BLaER1 treated with 17β-estradiol and CSF1 and Interleukin-3, amounts not matched to agents 10 nM and 100 nM (cell line): Measurements from ENCODE around the gene CLEC4F.
A peak's percentile ranks its signal among the peaks of the same experiment; 100 is the strongest.

Experiments
- H3K27ac ChIP-seq, 11 experiments: shearing (Covaris generic); formaldehyde crosslinking; 2 replicates each; pipeline ENCODE4 v1.8.1; 2022
- H3K27me3 ChIP-seq, 11 experiments: shearing (Covaris generic); formaldehyde crosslinking; 2 replicates each; pipeline ENCODE4 v1.8.1; 2022
- H3K36me3 ChIP-seq, 11 experiments: shearing (Covaris generic); formaldehyde crosslinking; 2 replicates each; pipeline ENCODE4 v1.8.1; 2022
- H3K4me1 ChIP-seq, 10 experiments: shearing (Covaris generic); formaldehyde crosslinking; 2 replicates each; pipeline ENCODE4 v1.8.1; 2022
- H3K4me2 ChIP-seq, 11 experiments: shearing (Covaris generic); formaldehyde crosslinking; 2 replicates each; pipeline ENCODE4 v1.8.1; 2022
- H3K4me3 ChIP-seq, 10 experiments: shearing (Covaris generic); formaldehyde crosslinking; 2 replicates each; pipeline ENCODE4 v1.8.1; 2022
- H3K9ac ChIP-seq, 11 experiments: shearing (Covaris generic); formaldehyde crosslinking; 2 replicates each; pipeline ENCODE4 v1.8.1; 2022
- H3K9me3 ChIP-seq, 11 experiments: shearing (Covaris generic); formaldehyde crosslinking; replicated peaks in 1 of 11; 2 replicates each; pipeline ENCODE4 v1.8.1; 2022
- H4K20me1 ChIP-seq, 11 experiments: shearing (Covaris generic); formaldehyde crosslinking; 2 replicates each; pipeline ENCODE4 v1.8.1; 2022
- Cebpa-rat ChIP-seq, 11 experiments: shearing (Covaris generic); IDR thresholded peaks; 2 replicates each; pipeline ENCODE4 v1.8.1; 2022

CLEC4F gene

GRCh38 chr2:70768590-70769085, 51.8 kb downstream of the CLEC4F start:
- TF ChIP-seq Cebpa-rat (IDR thresholded peaks at IDR 0.05) = no peak
- H3K4me2 ChIP-seq = peak overlapping the region; percentile 30 to 67 (median 55); a peak in 21 of 22 replicates
- peaks cover 9 to 31% (median 17%) of the 10 kb centered on the region in 10 experiments for H3K4me1 ChIP-seq
- H4K20me1 ChIP-seq = peaks cover 0 to 12% (median 0%) of the 10 kb centered on the region in 11 experiments; a peak in 3 of 22 replicates
- H3K9me3 ChIP-seq = peaks cover 7 to 12% (median 10%) of the 10 kb centered on the region in 11 experiments; a peak in 21 of 22 replicates
- peak overlapping the region in 6 of 10 experiments; percentile 17 to 90 (median 46); a peak in 9 of 20 replicates for H3K4me3 ChIP-seq
- peak overlapping the region in 3 of 11 experiments; percentile 7 to 47 (median 36); a peak in 4 of 22 replicates for H3K27ac ChIP-seq
- H3K36me3 ChIP-seq = peaks cover 0 to 11% (median 0%) of the 10 kb centered on the region in 11 experiments; a peak in 1 of 22 replicates
- peak overlapping the region in 9 of 11 experiments; percentile 0 to 92 (median 43); a peak in 13 of 22 replicates for H3K9ac ChIP-seq
- no peaks in the 10 kb centered on the region for H3K27me3 ChIP-seq

DNA sequence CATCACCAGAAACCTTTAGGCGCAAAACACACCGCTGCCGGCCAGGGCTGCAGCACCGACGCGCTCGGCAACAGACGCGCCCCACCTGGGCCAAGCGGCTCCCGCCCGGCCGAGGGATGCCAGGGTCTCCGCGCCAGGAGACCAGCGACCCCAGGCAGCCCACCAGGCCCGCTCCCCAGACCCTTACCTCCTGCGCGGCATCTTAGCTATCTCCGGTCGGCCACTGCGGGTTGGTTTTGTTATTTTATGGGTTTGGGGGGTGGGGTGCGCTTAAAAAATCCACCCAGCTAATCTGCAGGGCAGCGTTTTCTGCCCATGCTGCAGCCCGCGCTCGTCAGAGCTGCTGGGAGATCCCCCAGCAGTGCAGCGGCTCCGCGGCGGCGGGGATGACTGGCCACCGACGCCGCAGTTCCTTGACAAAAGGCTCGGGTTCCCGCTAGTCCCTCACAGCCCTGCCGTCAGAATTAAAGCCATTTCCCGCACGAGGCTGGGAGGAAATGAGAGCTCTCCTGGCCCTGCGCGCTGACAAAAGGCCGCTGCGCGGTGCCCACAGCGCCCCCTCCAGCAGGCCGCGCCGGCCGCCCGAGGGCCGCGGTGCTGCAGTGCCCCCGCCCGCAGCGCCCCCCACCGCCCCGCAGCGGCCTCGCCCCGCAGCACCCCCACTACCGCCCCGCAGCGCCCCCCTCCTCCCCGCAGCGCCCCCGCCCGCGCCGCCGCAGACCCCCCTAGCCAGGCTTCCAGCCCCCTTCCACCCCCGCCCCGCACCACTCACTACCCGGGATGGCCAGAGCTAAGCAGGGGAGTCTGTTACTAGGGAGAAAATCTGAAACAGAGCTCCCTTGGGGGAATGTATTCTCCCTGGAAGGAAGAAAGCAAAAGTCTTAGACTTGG, 52.5 kb downstream of the CLEC4F start, which contains the start of gene ADD2:
Gene ADD2, minus strand, starts transcription at position 502 of the 891 bp plus-strand sequence. CDS start 61,792 bp downstream, outside the sequence.
- Histone ChIP-seq H3K27ac (peak within 1 kb of the TSS; percentile 33 to 96 (median 88); a peak in 21 of 22 replicates), H3K36me3 (peaks cover 0 to 11% (median 0%) of the 10 kb centered on the region in 11 experiments; a peak in 1 of 22 replicates), H3K27me3 (no peaks in the 10 kb centered on the region), H3K9ac (peak within 1 kb of the TSS; percentile 77 to 94 (median 90)), H3K4me1 (peaks cover 9 to 31% (median 17%) of the 10 kb centered on the region in 10 experiments), H3K4me3 (peak within 1 kb of the TSS; percentile 72 to 94 (median 85)), H3K9me3 (peaks cover under 1 to 5% (median 3%) of the 10 kb centered on the region in 11 experiments; a peak in 14 of 22 replicates), H4K20me1 (peaks cover 0 to 12% (median 0%) of the 10 kb centered on the region in 11 experiments; a peak in 3 of 22 replicates), H3K4me2 (peak within 1 kb of the TSS; percentile 70 to 99 (median 95))
- no peak for TF ChIP-seq Cebpa-rat (IDR thresholded peaks at IDR 0.05)

DNA sequence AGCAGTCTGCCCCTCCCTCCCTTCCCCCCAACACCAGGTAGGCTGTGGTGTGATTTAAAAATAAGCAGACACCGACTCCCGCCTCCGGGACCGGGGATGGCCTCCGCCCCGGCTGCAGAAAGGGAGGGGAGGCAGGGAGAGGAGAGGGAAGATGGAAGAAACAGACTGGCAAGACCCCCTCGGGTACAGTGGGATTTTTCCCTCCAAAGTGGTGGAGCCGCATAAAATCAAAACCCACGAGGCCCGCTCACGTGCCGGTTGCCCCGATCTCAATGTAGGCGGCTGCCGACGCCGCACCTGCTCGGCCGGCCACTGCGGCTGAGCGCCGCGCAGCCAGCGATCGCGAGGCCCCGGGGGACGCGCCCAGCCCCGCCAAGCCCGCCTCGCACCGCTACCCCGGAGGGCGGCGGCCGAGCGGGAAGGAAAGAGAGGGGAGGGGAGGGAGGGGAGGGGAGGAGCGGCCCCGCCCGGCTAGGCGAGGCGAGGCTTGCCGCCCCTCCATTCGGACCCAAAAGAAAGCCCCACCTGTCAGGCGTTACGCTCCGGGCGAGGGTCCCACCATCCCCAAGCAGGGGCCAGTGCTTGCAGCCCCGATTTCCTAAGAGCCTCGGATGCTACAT, 53.2 kb downstream of the CLEC4F start:
- Histone ChIP-seq H3K27me3 (no peaks in the 10 kb centered on the region), H3K36me3 (peaks cover 0 to 11% (median 0%) of the 10 kb centered on the region in 11 experiments; a peak in 1 of 22 replicates), H4K20me1 (peaks cover 0 to 12% (median 0%) of the 10 kb centered on the region in 11 experiments; a peak in 3 of 22 replicates), H3K4me1 (peaks cover 9 to 31% (median 17%) of the 10 kb centered on the region in 10 experiments), H3K4me2 (peak overlapping the region; percentile 70 to 99 (median 95)), H3K9ac (peak overlapping the region; percentile 77 to 94 (median 90)), H3K27ac (peak overlapping the region; percentile 33 to 96 (median 88); a peak in 21 of 22 replicates), H3K4me3 (peak overlapping the region; percentile 72 to 94 (median 85)), H3K9me3 (no peaks in the 10 kb centered on the region)
- TF ChIP-seq Cebpa-rat (IDR thresholded peaks at IDR 0.05) = no peak

- H3K27me3 ChIP-seq = no peaks in the 10 kb centered on the region
- no peaks in the 10 kb centered on the region for H3K9me3 ChIP-seq
- peaks cover 0 to 12% (median 0%) of the 10 kb centered on the region in 11 experiments; a peak in 3 of 22 replicates for H4K20me1 ChIP-seq
- H3K4me1 ChIP-seq = peaks cover 9 to 31% (median 17%) of the 10 kb centered on the region in 10 experiments
- no peak for TF ChIP-seq Cebpa-rat (IDR thresholded peaks at IDR 0.05)
- peaks cover 0 to 11% (median 0%) of the 10 kb centered on the region in 11 experiments; a peak in 1 of 22 replicates for H3K36me3 ChIP-seq
- peak overlapping the region; percentile 70 to 99 (median 95) for H3K4me2 ChIP-seq
- peak overlapping the region; percentile 72 to 94 (median 85) for H3K4me3 ChIP-seq
- H3K27ac ChIP-seq = peak overlapping the region in 10 of 11 experiments; percentile 59 to 96 (median 88); a peak in 21 of 22 replicates
- H3K9ac ChIP-seq = peak overlapping the region; percentile 77 to 94 (median 90)
Measured at GRCh38 chr2:70766357-70767078, 53.9 kb downstream of the CLEC4F start.

DNA sequence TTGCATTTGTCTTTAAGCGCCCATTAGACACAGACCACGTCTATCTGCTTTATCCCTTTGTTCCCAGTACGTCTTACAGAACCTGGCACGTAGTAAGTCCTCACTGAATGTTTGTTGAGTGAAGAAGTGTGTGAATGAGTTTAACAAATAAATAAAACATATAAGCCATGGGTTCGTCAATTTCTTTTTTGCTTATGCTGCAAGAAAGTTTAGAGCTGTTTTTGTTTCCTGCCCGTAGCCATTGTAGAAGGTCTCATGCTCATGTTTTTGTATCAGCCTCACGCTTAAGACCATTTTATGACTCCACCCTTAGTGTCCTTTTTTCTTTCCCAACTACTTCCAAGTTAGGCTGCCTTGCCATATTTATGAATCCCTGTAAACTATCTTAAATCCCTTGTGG, 54.9 kb downstream of the CLEC4F start:
- Histone ChIP-seq H3K36me3 (peaks cover 0 to 13% (median 0%) of the 10 kb centered on the region in 11 experiments; a peak in 2 of 22 replicates), H3K4me1 (peaks cover 9 to 31% (median 17%) of the 10 kb centered on the region in 10 experiments), H3K27ac (no peak overlapping the region), H3K9ac (no peak overlapping the region), H3K4me2 (peak overlapping the region in 7 of 11 experiments; percentile 70 to 97 (median 91); a peak in 8 of 22 replicates), H4K20me1 (peaks cover 0 to 12% (median 0%) of the 10 kb centered on the region in 11 experiments; a peak in 3 of 22 replicates), H3K4me3 (no peak overlapping the region), H3K9me3 (no peaks in the 10 kb centered on the region), H3K27me3 (no peaks in the 10 kb centered on the region)
- TF ChIP-seq Cebpa-rat (IDR thresholded peaks at IDR 0.05) = no peak

- Histone ChIP-seq H3K4me1 (peaks cover 0 to 21% (median under 1%) of the 10 kb centered on the region in 10 experiments; a peak in 5 of 20 replicates), H3K9me3 (peaks cover 0 to 7% (median 0%) of the 10 kb centered on the region in 11 experiments; a peak in 1 of 22 replicates), H3K4me2 (peak overlapping the region in 3 of 11 experiments; percentile 11 to 72 (median 39); a peak in 4 of 22 replicates), H3K9ac (no peak overlapping the region), H3K27ac (no peak overlapping the region), H4K20me1 (peaks cover 0 to 16% (median 0%) of the 10 kb centered on the region in 11 experiments; a peak in 6 of 22 replicates), H3K36me3 (peaks cover 0 to 34% (median 16%) of the 10 kb centered on the region in 11 experiments; a peak in 11 of 22 replicates), H3K27me3 (no peaks in the 10 kb centered on the region), H3K4me3 (no peak overlapping the region)
- no peak for TF ChIP-seq Cebpa-rat (IDR thresholded peaks at IDR 0.05)
Measured at GRCh38 chr2:70759446-70759845, 61.0 kb downstream of the CLEC4F start.
